ENCODE results near the gene FAM83C.

FAM83C gene

GRCh38 chr20:35287509-35288324, 4.5 kb downstream of the FAM83C start:
- H3K4me3 ChIP-seq (replicated peaks; ENCODE audit: low read depth, low read length): no peak overlapping the region
- TF ChIP-seq, protein P1, sequence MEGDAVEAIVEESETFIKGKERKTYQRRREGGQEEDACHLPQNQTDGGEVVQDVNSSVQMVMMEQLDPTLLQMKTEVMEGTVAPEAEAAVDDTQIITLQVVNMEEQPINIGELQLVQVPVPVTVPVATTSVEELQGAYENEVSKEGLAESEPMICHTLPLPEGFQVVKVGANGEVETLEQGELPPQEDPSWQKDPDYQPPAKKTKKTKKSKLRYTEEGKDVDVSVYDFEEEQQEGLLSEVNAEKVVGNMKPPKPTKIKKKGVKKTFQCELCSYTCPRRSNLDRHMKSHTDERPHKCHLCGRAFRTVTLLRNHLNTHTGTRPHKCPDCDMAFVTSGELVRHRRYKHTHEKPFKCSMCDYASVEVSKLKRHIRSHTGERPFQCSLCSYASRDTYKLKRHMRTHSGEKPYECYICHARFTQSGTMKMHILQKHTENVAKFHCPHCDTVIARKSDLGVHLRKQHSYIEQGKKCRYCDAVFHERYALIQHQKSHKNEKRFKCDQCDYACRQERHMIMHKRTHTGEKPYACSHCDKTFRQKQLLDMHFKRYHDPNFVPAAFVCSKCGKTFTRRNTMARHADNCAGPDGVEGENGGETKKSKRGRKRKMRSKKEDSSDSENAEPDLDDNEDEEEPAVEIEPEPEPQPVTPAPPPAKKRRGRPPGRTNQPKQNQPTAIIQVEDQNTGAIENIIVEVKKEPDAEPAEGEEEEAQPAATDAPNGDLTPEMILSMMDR (IDR thresholded peaks at IDR 0.05; ENCODE audit: low read length, missing control alignments): no peak
- no peak for DNase-seq (ENCODE audit: low read depth)

DNA sequence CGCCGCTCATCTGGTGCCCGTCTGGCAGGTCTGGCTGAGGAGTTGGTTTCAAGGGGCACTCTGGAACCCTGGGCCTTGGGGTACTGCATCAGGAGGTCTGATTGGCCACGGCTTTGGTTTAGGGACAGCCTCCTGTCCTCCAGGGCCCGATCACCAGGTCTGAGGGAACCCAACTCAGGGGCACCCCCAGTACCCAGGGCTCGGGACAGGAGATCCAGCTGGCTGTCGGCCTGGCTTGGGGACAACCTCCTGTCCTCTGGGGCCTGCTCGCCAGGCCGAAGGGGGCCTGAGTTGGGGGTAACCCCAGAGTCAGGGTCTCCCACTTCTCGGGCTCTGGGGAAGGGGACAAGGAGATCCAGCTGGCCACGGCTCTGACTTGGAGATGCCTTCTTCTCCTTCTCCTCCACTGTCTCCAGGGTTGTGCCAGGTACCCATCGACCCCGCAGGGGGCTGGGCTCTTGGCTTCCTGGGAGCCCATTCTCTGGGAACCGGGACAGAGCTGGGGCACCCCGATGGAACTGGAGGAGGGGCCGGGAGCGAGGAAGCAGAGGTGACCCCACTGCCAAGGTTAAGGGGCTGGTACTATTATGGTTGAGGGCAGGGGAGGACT, 5.2 kb downstream of the FAM83C start:
- H3K4me3 ChIP-seq (replicated peaks; ENCODE audit: low read depth, low read length): no peak overlapping the region
- DNase-seq (ENCODE audit: low read depth): no peak
- TF ChIP-seq, protein P1 (IDR thresholded peaks at IDR 0.05; ENCODE audit: low read length, missing control alignments): no peak

DNA sequence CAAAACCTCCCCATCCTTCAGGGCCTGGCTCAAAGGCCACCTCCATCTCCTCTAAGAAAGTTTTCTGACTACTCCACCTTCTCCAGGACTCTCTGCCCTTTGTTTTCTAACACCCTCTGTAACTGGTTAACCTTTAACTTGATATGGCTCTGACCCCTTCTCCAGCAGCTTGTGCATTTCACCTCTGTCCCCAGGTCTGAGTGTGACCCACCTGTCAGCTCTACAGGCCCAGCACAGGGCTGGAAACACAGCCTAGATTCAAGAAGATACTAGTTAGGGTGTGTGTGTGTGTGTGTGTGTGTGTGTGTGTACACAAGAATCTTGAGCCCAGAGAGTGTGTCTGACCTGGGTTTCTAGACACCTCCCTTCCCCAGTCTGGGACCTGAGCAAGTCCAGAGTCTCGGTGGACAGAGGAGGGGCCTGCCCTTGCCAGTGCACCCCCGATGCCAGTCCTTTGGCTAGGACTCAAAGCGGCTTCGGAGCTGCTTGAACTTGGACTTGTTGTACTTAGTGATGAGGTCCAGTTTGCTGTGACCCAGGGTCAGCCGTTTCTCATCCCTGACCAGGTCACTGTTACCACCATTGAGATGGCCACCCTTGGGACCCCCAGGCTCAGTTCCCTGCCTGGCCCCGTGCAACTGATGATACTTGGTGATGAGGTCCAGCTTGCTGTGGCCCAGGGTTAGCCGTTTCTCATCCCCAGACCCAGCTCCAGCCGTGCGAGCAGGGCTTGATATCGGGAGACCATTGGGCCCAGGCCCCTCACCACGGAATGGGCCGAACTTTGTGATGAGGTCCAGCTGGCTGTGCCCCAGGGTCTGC, 5.9 kb downstream of the FAM83C start:
- TF ChIP-seq, protein P1 (IDR thresholded peaks at IDR 0.05; ENCODE audit: low read length, missing control alignments): no peak
- no peak for DNase-seq (ENCODE audit: low read depth)
- H3K4me3 ChIP-seq (replicated peaks; ENCODE audit: low read depth, low read length): no peak overlapping the region

GRCh38 chr20:35285806-35286076, 6.5 kb downstream of the FAM83C start:
- TF ChIP-seq, protein P1 (IDR thresholded peaks at IDR 0.05; ENCODE audit: low read length, missing control alignments): no peak
- DNase-seq (ENCODE audit: low read depth): no peak
- H3K4me3 ChIP-seq (replicated peaks; ENCODE audit: low read depth, low read length): no peak overlapping the region

DNA sequence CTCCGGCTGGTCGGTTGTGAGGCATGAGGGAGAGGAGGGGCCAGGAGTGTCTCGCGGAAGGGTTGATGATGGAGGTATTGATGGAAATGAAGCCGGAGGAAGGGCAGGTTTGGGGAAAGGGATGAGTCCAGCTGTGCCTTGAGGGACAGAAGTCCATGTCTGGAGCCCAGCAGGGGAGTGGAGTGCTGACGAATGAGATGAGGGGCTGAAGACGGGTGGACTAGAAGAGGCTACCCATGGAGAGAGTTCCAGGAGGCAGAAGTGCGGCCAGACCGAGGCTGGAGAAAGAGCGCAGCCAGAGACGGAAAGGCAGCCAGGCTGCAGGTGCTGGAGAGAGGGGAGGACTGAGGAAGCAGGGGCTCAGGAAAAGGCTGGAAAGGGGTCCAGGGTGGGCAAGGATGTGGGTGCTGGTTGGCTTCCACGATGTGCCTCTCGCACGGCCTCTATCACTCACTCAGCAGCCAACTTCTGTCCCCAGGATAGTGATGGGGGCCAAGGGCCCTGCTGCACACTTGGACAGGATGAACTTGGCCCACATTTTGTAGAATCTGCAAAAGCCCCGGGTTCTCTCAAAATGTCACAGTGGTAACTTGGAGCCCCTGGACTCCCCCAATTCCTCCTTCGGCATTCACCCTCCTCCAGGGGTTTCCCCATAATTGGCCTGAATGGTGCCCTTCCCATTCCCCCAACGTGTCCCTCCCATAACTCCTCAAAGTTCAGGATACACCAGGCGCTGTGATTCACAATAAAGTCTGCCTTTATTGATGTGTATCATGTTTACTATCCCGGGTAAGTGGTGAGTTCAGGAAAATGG, 7.0 kb downstream of the FAM83C start:
- H3K4me3 ChIP-seq (replicated peaks; ENCODE audit: low read depth, low read length): peak overlapping the region; percentile 86
- TF ChIP-seq, protein P1 (IDR thresholded peaks at IDR 0.05; ENCODE audit: low read length, missing control alignments): no peak
- DNase-seq (ENCODE audit: low read depth): no peak

DNA sequence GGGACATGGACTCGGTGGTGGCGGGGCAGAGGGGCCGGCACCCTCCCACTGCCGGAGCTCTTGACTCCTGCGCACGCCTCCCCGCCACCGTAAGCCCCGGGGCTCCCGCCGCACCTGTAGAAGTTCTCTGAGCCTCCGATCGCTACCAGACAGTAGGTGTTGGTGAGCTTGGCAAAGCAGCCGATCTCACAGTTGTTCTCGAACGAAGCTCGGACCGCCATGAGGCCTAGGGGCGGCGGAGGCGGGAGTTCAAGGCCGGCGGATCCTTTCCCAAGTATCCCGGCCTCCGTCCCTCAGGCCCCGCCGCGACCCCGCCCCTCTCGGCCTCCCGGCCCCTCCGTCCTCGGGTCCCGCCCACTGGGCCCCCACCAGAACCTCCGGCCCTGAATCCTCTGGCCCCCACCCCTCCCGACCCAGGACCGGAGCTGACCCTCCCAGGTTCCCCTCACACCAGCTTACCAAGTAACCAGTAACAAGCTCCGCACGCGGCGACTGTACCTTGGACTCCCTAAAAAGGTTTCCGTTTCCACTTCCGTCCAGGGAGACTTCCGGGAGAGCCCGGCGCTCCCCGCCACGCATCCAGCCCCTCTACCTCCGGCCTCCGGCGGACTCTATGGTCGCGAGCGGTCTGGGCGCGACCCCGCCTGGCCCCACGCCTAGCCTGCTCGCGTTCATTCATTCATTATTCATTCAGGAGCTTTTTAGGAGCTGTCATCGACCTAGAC, 7.8 kb downstream of the FAM83C start, which contains the start of gene EIF6:
TSS of gene EIF6 (minus strand) at position 506 of the 725 bp plus-strand sequence. CDS start at position 221, 285 bp downstream.
- TF ChIP-seq, protein P1 (IDR thresholded peaks at IDR 0.05; ENCODE audit: low read length, missing control alignments): no peak
- peak within 1 kb of the TSS; percentile 86 for H3K4me3 ChIP-seq (replicated peaks; ENCODE audit: low read depth, low read length)
- DNase-seq (ENCODE audit: low read depth): peak; percentile 90

Measured in fibroblast of pulmonary artery (primary cell).